Activated T-cell treated with anti-CD3 and anti-CD28 coated beads for 24 hours (primary cell): ENCODE measurements around the gene STAG3.
A peak's percentile ranks its signal among the peaks of the same experiment; 100 is the strongest.
"Not testable (repeated sequence)": the region's sequence is repeated elsewhere in the genome, so short reads cannot be mapped to it uniquely, and the experiment has no call there.

ENCODE experiments used
- DNase-seq: peaks from one replicate; pipeline ENCODE4 v3.0.0-alpha.2; 2020; ENCODE audit warnings: low read depth

The STAG3 gene

DNA sequence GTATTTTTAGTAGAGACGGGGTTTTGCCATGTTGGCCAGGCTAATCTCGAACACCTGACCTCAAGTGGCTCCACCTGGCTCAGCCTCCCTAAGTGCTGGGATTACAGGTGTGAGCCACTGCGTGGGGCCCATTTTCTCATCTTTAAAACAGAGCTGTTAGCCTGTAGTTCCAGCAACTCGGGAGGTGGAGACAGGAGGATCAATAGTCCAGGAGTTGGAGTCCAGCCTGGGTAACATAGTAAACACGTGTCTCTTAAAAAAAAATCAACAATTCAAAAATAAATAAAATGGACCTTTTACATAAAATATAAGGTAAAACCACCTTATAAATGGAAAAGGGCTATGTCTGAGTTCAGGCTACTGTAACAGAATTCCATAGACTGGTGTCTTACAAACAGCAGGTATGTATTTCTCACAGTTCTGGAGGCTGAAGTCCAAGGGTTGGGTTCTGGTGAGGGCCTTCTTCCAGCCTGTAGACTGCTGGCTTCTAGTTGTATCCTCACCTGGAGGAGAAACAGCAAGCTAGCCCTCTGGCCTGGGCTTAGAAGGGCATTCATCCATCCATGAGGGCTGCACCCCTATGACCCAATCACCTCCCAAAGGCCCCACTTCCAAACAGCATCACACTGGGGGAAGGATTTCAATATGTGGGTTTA lies 35.0 kb downstream of the STAG3 start:
- no peak for DNase-seq

DNA sequence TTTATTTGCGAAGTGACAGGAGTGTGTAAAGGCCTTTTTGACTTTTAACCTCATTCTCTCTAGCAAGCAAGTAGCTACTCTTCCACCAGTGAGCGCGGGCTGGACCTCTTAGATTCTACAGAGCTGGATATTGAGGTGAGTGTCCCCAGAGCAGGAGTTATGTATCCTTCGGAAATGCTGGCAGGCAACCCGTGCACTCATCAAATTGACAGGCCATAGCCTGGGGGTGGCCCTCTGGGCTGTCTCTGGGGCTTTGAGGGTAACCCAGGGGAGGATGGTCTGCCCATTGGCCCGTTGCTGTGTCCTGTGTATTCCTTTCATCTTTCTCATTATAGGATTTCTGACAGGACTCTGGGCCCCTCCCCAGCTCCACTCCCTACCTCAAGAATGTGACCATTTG lies 36.0 kb downstream of the STAG3 start:
- no peak for DNase-seq

DNA sequence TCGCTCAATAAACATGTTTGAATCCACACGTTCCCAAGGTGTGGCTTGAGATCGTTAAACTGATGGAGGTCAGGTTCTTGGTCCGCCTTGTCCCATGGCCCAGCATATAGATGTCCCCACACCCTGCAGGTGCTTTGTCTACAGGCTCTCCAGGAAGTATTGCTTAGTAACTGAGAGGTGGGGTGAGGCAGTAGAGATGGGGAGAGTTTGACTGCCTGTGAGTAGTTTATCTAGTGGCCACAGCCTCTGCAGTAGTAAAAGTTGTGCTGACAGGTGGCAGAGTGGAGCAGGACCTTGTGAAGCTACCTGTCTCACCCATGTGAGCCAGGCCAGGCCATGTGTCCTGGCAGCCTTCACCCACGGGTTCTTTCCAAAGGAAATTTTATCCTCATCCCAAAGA lies 36.6 kb downstream of the STAG3 start:
- DNase-seq: not testable (repeated sequence)

DNA sequence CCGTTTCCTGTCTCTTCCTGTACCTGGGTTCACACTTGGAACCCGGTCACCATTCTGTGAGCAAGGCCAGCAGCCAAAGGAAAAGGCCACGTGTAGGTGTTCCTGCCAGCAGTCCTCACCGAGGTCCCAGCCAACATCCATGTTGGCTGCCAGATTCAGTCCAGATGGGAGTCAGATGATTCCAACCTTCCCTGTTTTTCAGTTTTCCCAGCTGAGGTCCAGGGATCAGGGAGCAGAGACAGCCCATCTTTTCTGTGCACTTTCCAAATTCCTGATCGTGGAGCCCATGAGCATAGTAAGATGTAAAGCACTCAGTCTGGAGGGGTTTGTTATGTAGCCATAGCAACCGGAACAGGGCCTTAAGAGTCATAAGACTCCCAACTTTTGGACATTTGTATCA lies 38.2 kb downstream of the STAG3 start:
- no peak for DNase-seq

DNA sequence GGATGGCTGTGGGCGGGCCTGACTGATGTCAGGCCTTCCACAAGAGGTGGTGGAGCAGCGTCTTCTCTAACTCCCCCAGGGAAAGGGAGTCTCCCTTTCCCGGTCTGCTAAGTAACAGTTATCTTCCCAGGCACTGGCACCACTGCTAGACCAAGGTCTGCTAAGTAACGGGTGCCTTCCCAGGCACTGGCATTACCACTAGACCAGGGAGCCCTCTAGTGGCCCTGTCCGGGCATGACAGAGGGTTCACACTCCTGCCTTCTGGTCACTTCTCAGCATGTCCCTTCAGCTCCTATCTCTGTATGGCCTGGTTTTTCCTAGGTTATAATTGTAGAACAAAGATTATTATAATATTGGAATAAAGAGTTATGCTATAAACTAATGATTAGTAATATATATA lies 40.2 kb downstream of the STAG3 start:
- peak; percentile 64 for DNase-seq

DNA sequence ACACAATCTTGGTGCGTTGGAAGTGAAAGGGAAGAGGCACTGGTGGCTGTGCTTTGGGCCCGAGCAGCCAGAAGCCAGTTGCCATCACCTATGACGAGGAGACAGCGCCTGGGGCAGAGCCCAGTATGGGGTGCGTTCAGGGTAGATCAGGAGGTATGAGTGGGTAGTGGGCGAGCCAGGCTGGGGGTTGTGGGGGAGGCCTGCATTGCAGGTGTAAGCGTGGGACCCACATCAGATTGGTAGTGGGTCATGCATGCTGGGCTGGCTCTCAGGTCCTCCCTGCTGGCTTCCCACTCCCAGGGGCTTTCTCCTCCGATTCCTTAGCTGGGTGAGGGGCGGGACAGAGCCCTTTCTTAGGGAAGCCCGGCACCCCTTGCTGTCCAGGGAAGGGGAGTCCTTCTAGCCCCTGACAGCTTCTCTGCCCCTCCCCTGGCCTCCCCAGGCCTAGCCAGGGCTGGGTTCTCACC lies 41.6 kb downstream of the STAG3 start:
- DNase-seq: no peak

DNA sequence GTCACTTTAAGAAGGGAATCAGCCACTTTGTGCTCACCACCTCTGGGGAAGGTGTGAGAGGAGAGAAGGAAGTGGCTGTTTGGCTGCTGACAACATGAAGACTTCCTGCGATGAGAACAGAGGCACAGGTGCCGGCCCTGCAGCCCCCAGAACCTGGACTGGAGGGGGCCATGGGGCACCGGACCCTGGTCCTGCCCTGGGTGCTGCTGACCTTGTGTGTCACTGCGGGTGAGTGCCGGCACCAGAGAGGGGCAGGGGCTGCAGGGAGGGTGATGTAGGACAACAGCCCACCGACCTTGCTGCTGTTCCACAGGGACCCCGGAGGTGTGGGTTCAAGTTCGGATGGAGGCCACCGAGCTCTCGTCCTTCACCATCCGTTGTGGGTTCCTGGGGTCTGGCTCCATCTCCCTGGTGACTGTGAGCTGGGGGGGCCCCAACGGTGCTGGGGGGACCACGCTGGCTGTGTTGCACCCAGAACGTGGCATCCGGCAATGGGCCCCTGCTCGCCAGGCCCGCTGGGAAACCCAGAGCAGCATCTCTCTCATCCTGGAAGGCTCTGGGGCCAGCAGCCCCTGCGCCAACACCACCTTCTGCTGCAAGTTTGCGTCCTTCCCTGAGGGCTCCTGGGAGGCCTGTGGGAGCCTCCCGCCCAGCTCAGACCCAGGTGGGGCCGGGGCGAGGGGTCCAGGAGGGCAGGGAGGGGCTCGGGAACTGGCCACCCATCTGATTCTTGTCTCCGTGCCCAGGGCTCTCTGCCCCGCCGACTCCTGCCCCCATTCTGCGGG lies 42.3 kb downstream of the STAG3 start, which contains the start of gene PVRIG:
PVRIG (plus strand) TSS at position 149 of the 785 bp plus-strand sequence; CDS start at position 171, 22 bp downstream.
- DNase-seq: peak; percentile 33

DNA sequence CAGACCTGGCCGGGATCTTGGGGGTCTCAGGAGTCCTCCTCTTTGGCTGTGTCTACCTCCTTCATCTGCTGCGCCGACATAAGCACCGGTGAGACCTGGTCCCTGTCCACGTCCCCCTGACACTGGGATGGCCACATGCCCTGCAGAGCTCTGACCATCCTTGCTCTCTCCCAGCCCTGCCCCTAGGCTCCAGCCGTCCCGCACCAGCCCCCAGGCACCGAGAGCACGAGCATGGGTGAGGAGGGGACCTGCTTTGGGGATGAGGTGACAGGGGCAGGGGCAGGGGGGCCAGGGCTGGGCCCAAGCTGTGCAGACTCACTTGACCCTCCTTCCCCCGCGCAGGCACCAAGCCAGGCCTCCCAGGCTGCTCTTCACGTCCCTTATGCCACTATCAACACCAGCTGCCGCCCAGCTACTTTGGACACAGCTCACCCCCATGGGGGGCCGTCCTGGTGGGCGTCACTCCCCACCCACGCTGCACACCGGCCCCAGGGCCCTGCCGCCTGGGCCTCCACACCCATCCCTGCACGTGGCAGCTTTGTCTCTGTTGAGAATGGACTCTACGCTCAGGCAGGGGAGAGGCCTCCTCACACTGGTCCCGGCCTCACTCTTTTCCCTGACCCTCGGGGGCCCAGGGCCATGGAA lies 43.0 kb downstream of the STAG3 start:
- no peak for DNase-seq

DNA sequence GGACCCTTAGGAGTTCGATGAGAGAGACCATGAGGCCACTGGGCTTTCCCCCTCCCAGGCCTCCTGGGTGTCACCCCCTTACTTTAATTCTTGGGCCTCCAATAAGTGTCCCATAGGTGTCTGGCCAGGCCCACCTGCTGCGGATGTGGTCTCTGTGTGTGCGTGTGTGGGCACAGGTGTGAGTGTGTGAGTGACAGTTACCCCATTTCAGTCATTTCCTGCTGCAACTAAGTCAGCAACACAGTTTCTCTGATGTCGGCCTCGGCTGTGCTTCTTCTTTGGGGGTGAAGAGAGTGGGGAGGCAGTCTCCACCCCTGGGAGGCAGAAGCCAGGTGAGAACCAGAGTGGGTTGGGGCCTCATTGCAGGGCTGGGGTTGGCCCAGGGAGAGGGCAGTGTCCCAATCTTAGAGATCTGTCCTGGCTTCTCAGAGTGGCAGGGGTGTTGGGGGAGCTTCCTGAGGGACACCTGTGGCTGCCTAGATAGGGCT lies 43.6 kb downstream of the STAG3 start:
- peak; percentile 75 for DNase-seq

DNA sequence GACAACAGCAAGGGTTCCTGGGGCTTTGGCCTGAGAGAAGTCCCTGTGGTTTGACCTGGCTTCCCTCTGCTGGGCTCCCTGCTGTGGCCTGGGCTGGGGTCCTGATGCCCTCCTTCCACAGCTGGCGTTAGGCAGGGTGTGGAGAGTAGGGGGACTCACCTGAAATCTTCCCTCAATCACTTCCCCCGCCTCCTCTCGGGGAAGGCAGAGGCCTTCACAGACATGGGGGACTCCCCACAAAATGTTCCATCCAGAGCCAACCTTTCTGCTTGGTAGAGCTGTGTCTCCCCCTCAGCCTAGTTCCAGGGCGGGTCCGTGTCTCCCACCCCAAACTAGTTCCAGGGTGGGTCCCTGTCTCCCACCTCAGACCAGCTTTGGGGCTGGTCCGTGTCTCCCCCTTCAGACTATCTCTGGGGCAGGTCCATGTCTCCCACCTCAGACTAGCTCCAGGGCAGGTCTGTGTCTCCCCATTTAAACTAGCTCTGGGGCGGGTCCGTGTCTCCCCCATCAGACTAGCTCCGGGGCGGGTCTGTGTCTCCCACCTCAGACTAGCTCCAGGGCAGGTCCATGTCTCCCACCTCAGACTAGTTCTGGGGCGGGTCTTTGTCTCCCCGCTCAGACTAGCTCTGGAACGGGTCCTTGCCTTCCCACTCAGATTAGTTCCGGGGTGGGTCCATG lies 44.2 kb downstream of the STAG3 start:
- DNase-seq: no peak

DNA sequence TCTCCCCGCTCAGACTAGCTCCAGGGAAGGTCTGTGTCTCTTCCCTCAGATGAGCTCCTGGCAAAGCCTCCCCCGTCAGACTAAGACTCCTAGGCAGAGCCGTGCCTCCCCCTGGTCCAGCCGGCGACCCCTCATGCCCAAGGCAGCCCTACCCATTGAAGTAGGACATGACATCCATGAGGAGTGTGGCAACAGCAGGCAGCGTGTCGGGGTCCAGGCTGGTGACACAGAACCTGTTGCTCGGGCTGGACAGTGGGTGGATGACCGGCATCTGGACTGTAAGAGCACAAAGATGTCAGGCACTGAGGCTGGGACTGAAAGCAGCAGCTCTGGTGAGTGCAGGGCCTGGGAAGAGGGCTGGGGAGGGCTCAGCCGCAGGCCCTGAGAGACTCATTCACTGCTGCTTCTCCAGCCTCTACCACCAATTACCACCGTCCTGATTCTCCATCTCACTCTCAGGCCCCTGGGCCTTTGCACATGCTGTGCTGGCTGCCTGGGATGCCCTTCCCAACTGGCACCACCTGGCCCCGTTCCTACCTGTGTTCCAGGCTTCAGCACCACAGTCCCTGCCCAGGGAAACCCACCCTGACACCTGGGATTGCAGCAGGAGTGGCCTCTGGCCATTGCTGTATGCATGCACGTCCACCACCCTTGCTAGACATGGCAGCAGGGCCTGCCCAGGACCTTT lies 44.9 kb downstream of the STAG3 start:
- no peak for DNase-seq

DNA sequence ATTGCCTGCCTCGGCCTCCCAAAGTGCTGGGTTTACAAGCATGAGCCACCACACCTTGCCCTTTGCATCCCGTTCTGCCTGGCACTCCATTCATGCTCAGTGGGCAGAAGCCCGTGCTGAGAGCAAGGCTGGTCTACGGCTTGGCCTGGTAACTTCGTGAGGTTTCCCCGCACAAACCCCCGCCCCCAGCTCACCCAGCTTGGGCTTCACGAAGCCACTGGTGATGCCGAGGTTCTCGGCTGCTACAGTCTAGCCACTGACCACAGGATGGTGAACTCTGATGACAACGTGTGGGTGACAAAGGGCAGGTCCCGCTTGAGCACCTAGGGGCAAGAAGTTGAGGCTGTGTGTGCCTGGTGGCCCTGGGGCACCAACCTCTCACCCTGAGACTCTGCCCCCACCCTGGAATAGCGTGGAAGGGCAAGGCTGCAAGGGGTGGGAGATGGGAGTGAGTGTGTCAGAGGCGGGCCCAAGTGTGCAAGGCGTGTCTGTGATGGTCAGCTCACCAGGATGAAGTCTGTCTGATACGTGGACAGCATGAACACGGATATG lies 45.7 kb downstream of the STAG3 start:
- DNase-seq: not testable (repeated sequence)

DNA sequence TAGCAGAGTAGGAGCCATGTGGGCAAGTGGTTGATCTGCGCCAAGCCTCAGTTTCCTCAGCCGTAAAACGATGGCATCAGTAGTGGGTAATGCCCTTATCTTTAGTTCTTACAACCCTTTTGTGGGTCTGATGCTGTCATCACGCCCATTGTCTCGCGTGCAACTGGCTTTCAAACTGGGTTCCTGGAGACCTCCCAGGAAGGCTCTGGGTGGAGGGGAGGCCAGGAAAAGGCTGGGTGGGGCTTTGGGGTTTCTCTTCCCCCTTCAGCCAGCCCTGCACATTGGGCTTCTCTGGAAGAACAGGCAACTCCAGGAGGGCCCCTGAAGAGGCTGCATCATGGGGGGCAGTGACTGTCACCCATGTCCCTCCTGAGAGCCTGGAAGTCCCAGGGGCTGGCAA lies 47.2 kb downstream of the STAG3 start:
- DNase-seq: not testable (repeated sequence)

DNA sequence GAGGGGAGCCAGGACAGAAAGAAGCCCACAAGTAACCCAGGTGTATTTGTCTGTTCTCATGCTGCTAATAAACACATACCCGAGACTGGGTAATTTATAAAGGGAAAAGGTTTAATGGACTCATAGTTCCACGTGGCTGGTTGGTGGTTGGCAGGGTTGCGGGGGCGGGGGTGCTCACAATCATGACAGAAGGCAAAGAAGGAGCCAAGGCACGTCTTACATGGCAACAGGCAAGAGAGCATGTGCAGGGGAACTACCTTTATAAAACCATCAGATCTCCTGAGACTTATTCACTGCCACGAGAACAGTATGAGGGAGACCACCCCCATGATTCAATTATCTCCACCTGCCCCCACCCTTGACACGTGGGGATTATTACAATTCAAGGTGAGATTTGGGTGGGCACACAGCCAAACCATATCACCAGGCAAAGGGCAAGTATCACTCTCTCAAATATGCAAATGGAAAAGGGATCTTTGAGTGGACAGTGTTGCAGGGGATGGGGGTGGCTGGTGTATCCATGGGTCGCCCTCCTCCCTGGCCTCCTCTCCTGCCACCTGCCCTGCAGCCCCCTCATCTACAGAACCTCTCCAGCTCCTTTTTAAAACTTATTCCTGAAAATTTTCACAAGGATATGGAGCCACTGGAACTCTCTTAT lies 57.1 kb downstream of the STAG3 start:
- not testable (repeated sequence) for DNase-seq

DNA sequence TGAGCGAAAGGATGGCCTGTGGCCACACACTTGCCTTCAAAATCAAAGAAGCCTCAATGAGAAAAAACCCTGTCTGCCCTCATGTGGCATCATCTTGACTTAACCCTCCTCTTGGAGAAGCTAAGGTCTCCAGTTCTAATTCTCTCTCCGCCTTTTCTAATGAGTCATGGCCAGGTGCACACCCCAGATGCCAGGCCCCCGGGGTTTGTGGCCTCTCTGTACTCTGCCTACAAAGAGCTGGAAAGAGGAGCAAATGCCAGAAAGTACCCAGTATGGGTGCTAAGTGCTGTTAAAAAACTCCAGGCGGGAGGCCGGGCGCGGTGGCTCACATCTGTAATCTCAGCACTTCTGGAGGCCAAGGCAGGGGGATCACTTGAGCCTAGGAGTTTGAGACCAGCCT lies 62.3 kb downstream of the STAG3 start:
- DNase-seq: not testable (repeated sequence)

DNA sequence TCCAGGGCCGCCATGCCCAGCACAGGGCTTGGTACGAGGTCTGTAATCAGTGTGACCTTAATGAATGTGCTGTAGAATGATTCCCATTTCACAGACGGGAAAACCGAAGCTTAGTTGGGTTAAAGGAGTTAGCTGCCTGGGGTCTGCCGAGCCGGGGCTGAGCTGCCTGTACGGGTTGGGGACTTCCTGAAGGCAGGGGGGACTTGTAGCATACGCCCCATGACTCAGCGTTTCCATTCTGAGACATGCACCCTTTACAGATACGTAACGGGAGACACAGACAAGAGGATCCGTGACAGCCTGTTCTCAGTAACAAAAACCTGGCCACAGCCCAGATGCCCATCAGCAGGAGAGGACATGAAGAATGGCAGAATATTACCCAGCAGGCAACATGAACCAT lies 65.7 kb downstream of the STAG3 start:
- peak; percentile 60 for DNase-seq

DNA sequence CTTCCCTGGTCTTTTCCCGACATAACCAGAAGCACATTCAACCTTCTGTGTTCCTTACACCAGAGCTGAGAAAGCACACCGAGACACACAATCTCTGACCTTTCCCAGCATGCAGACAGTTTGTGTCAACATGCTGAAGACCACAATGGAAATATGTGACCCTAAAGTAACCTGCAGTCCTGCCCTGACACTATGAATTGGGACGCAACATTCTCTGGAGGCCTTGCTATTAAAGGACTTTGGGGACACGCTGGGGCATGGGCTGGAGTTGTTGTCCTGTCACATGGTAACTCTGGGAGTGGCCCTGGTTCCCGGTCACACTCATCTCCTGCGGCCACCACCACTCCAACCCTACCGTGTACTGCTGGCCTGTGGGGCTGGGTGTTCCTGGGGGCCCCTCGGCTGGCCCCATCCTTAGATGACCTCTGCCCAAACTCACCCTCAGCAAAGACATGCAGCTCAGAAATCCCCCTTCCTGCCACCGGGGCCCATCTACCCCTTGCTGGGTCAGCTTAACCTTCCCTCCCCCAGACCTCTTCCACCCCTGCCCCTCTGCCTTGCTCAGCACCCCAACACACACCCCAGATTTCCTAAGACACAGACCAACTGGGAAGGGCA lies 67.4 kb downstream of the STAG3 start:
- not testable (repeated sequence) for DNase-seq

DNA sequence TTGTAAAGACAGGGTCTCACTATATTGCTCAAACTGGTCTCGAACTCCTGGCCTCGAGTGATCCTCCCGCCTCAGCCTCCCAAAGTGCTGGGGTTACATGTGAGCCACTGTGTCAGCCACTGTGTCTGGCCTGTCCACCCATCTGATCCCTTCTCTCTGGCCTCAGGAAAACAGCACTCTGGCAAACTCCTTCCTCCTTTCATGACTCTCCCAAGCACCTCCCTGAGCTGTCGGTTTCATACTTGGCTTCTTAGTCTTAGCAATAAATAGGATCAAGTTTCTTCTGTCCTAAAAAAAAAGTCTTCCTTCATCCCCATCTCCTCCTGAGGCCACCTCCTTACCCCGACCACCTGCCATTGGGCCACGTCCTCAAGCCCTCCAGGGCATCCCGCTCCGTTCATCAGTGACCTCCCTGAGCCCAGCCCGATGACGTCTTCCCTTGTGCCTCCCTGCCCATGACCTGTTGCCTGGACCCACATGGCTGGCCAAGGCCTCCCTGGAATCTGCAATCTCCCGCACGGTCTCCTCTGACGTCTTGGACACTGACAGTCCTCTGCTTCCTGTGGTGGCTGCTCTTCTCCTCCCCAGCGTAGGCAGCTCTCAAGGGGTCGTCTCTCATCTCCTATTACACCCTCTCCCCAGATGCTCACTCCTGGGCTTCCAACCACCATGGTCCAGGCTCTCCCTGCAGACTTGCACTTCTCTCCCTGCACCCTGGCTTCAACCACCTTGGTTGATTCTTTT lies 68.6 kb downstream of the STAG3 start:
- DNase-seq: not testable (repeated sequence)

DNA sequence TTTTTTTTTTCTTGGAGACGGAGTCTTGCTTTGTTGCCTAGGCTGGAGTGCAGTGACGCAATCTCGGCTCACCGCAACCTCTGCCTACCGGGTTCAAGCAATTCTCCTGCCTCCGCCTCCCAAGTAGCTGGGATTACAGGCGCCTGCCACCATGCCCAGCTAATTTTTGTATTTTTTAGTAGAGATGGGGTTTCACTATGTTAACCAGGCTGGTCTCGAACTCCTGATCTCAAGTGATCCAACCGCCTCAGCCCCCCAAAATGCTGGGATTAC lies 69.1 kb downstream of the STAG3 start:
- not testable (repeated sequence) for DNase-seq
